ENCODE data around the gene OPRM1. TPM values are rescaled to one million over a fixed set of nuclear protein-coding genes. Genes with fewer than 3 reads are reported as not detected.

Gene OPRM1
- total RNA-seq, 1 experiment from 2014 or later, result not detected

DNA sequence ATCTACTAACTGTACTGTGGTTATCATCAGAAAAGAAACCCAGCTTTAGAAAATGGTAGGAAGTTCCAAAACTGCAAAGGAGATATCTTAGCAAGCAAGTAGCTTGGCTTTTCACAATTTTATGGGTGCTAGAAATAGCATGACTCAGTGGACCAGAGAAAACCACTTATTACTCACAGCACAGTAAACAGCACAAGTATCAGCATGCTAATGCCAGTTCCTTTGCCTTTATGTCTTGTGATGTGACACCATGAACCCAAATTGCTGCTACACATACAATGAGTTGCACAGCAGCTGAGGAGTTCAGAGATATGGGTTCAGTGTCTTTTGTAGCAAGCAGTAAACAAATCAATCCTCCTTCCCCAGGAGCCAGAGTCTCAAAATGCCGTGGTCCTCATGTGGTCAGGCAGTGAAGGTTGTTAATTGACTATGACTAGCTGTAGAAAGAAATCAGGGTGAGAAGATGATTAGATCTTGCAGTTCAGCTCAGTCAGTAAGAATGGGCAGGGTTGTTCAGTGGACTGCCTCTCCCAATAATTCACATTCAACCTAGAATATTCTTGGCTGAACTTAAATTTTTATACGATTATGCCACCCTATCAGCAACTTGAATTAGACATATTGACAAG is 73.3 kb downstream of the OPRM1 start:
- H3K14ac ChIP-seq (ENCODE audit: insufficient read depth, low read length), result no peak overlapping the region
- H3K4me1 ChIP-seq (ENCODE audit: insufficient read depth, low read length), result no peaks in the 10 kb centered on the region
- no peak overlapping the region for H3K27ac ChIP-seq (ENCODE audit: insufficient read length, low read depth, low read length)
- no peaks in the 10 kb centered on the region for H3K79me2 ChIP-seq (ENCODE audit: insufficient read depth, low read length)
- H2BK5ac ChIP-seq (ENCODE audit: insufficient read length, low read length), result no peak overlapping the region
- H3T11ph ChIP-seq (ENCODE audit: low read length), result no peak overlapping the region
- H4K8ac ChIP-seq (replicated peaks; ENCODE audit: insufficient read length, low read depth, low read length), result no peak overlapping the region
- H2BK12ac ChIP-seq (ENCODE audit: insufficient read length, low read depth, low read length), result no peak overlapping the region
- H2BK20ac ChIP-seq (ENCODE audit: low read depth, low read length, poor library complexity, severe bottlenecking), result no peak overlapping the region
- no peaks in the 10 kb centered on the region; the same call in 1 of the 2 replicates for H3K27me3 Mint-ChIP-seq (ENCODE audit: low read depth)
- H4K5ac ChIP-seq (ENCODE audit: insufficient read length, low read depth, low read length), result no peak overlapping the region
- no peak overlapping the region for H3K18ac ChIP-seq (ENCODE audit: insufficient read length, low read depth, low read length)
- no peaks in the 10 kb centered on the region for H3K79me1 ChIP-seq (ENCODE audit: insufficient read depth, low read depth, low read length, poor library complexity, severe bottlenecking)
- no peaks in the 10 kb centered on the region for H3K27me3 ChIP-seq (ENCODE audit: insufficient read depth, low read length)
- H2BK15ac ChIP-seq (ENCODE audit: low read depth, low read length), result no peak overlapping the region
- H2AK5ac ChIP-seq (ENCODE audit: insufficient read length, low read length), result no peak overlapping the region
- H3K27ac Mint-ChIP-seq, result no peak overlapping the region
- no CpG with 5 or more reads among the region's 2 CpGs for WGBS (ENCODE audit: extremely low coverage, insufficient read length, low lambda C conversion rate)
- no peak overlapping the region for H3K4me3 Mint-ChIP-seq
- H3K23me2 ChIP-seq (ENCODE audit: insufficient read length, low read depth, low read length, poor library complexity, severe bottlenecking), result no peaks in the 10 kb centered on the region
- no peak overlapping the region for H2BK120ac ChIP-seq (ENCODE audit: low read depth, low read length, poor library complexity, severe bottlenecking)
- H3K23ac ChIP-seq (ENCODE audit: insufficient read length, low read depth, low read length), result no peak overlapping the region
- no peak overlapping the region for H2AFZ ChIP-seq (ENCODE audit: low read length)
- no peaks in the 10 kb centered on the region for H3K9me3 ChIP-seq (ENCODE audit: control insufficient read depth, low read depth, low read length)
- no peak for TF ChIP-seq CTCF (conservative IDR thresholded peaks at IDR 0.05)
- no peak for DNase-seq
- no peaks in the 10 kb centered on the region for H3K36me3 Mint-ChIP-seq (ENCODE audit: insufficient read depth in 1 of 3, low read depth in 3 of 3)
- H3K56ac ChIP-seq (ENCODE audit: insufficient read length, low read depth, low read length), result no peak overlapping the region
- H3K4me2 ChIP-seq (ENCODE audit: insufficient read depth, insufficient read length, low read length), result no peak overlapping the region
- no peak overlapping the region for H3K4ac ChIP-seq (ENCODE audit: low read depth, low read length)
- no peak overlapping the region for H4K91ac ChIP-seq (ENCODE audit: insufficient read length, low read depth, low read length)
- peaks cover 0 to 3% of the 10 kb centered on the region in 2 experiments; a peak in 1 of 5 replicates for H3K9me3 Mint-ChIP-seq
- no peaks in the 10 kb centered on the region for H4K20me1 ChIP-seq (ENCODE audit: control insufficient read depth, insufficient read depth, insufficient read length)
- H3K9ac ChIP-seq (ENCODE audit: extremely low read depth, insufficient read length, low read length), result no peak overlapping the region
- no peaks in the 10 kb centered on the region for H3K4me1 Mint-ChIP-seq

Data from H9 (cell line).